Spinal cord (tissue), 10 donors: Measurements from ENCODE around the gene RPL21. TPM values are rescaled to one million over a fixed set of nuclear protein-coding genes. Genes with fewer than 3 reads are reported as not detected.
"Not testable (repeated sequence)": the region's sequence is repeated elsewhere in the genome, so short reads cannot be mapped to it uniquely, and the experiment has no call there.

Source experiments
- DNase-seq, 6 donors: peaks; one replicate each; pipeline versions ENCODE4 v3.0.0 to v3.0.0-alpha.2; 2013 to 2015; ENCODE audit warnings: low spot score in 6 of 6, low read depth in 4 of 6
- H3K27ac ChIP-seq: one replicate; pipeline ENCODE4 v1.5.1; 2013; ENCODE audit warnings: low read depth, low read length, control low read depth
- H3K27me3 ChIP-seq: one replicate; pipeline ENCODE4 v1.6.1; 2013; ENCODE audit warnings: low read length; ENCODE audit not compliant: control insufficient read depth, insufficient read depth
- H3K36me3 ChIP-seq: one replicate; pipeline ENCODE4 v1.6.1; 2013; ENCODE audit warnings: low read length; ENCODE audit not compliant: control insufficient read depth, insufficient read depth
- H3K4me1 ChIP-seq: one replicate; pipeline ENCODE4 v1.6.1; 2013; ENCODE audit warnings: low read length; ENCODE audit not compliant: control insufficient read depth, insufficient read depth
- H3K4me3 ChIP-seq: one replicate; pipeline ENCODE4 v1.5.1; 2013; ENCODE audit warnings: low read depth, low read length, control low read depth
- H3K9me3 ChIP-seq: one replicate; pipeline ENCODE4 v1.6.1; 2013; ENCODE audit warnings: low read length; ENCODE audit not compliant: control insufficient read depth, insufficient read depth
- WGBS: methylation state at CpG from one replicate; pipeline ENCODE4 v1.1.5; 2013; ENCODE audit warnings: missing lambda C conversion rate; ENCODE audit not compliant: insufficient coverage; 5-methylcytosine and 5-hydroxymethylcytosine counted together
- polyA plus RNA-seq, 2 donors: library from polyadenylated mRNA; unstranded; fragments of 120-200 nt; gene quantifications; one replicate each; pipeline ENCODE4 v1.2.1, GENCODE V29; 2013; ENCODE audit not compliant: insufficient read length in 2 of 2
- total RNA-seq, 2 donors: library from RNA; depleted of rRNA in 1 of 2; stranded (reverse); fragments of 120-200 nt in 1 of 2; fragments of >200 nt in 1 of 2; gene quantifications; one replicate each; pipeline versions ENCODE4 v1.2.3 to v1.2.4, GENCODE V29; 2013 to 2014
- donor health status: healthy.

Gene RPL21
- total and polyA plus RNA-seq, 4 donors = 431 to 1,968 (median 714) TPM

DNA sequence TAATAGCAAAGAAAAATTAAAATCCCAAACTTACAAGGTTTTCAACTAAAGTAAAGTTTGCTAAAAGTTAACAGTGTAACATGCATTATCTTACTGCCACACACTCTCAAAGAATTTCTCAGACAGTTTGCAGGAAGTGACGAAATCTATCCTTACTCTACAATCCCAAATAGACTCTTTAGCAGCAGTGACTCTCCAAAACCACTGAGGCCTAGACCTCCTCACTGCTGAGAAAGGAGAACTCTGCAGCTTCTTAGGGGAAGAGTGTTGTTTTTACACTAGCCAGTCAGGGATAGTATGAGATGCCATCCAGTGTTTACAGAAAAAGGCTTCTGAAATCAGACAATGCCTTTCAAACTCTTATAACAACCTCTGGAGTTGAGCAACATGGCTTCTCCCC is 32.5 kb upstream of the RPL21 start:
- DNase-seq, H3K4me3 ChIP-seq, H3K36me3 ChIP-seq, H3K9me3 ChIP-seq, H3K27ac ChIP-seq, H3K27me3 ChIP-seq, H3K4me1 ChIP-seq: not testable (repeated sequence)
- WGBS = no CpG with 5 or more reads among the region's 1 CpG

DNA sequence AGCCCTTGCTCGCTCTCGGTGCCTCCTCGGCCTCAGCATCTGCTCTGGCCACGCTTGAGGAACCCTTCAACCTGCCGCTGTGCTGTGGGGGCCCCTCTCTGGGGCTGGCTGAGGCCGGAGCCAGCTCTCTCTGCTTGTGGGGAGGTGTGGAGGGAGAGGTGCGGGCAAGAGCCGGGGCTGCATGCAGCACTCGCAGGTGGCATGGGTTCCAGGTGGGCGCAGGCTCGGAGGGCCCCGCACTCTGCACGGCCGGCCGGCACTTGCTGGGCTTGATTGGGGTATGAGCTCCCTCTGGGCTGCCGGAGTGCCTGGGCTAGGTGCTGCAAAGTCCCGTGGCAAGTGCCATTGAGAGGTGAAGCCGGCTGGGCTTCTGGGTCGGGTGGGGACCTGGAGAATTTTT is 31.7 kb upstream of the RPL21 start:
- Histone ChIP-seq H3K4me1 (no peaks in the 10 kb centered on the region), H3K36me3 (peaks cover 5% of the 10 kb centered on the region), H3K4me3 (no peak overlapping the region), H3K27me3 (no peaks in the 10 kb centered on the region), H3K9me3 (no peaks in the 10 kb centered on the region), H3K27ac (no peak overlapping the region)
- no peak for DNase-seq
- WGBS = 89% methylated on average over 18 of the region's 19 CpGs

DNA sequence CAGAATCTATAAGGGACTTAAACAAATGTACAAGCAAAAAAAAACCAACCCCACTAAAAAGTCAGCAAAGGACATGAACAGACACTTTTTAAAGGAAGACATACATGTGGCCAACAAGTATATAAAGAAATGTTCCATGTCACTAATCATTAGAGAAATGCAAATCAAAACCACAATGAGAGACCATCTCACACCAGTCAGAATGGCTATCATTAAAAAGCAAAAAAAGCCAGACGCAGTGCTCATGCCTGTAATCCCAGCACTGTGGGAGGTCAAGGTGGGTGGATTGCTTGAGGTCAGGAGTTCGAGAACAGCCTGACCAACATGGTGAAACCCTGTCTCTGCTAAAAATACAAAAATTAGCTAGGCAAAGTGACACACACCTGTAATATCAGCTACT is 29.3 kb upstream of the RPL21 start:
- H3K4me3 ChIP-seq, H3K27me3 ChIP-seq, H3K4me1 ChIP-seq, H3K27ac ChIP-seq, H3K9me3 ChIP-seq, DNase-seq, H3K36me3 ChIP-seq: not testable (repeated sequence)
- WGBS = 50% methylated on average over 2 of the region's 2 CpGs

DNA sequence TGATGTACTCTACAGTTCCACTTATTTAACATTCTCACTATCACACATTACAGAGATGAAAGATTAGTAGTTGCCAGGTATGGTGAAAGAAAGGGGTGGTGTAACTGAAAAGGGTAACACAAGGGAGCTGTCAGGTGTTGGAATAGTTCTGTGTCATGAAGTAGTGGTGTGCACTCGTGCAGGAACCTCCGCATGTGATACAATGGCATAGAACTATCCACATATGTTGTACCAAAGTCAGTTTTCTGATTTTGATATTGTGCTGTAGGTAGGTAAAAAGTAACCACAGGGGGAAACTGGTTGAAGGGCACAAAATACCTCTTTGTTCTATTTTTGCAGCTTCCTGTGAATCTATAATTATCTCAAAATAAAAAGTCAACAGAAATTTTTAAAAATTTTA is 24.4 kb upstream of the RPL21 start:
- Histone ChIP-seq H3K36me3 (no peaks in the 10 kb centered on the region), H3K27me3 (no peaks in the 10 kb centered on the region), H3K4me1 (no peaks in the 10 kb centered on the region), H3K27ac (no peak overlapping the region), H3K4me3 (no peak overlapping the region), H3K9me3 (peaks cover 2% of the 10 kb centered on the region)
- no CpG with 5 or more reads among the region's 2 CpGs for WGBS
- no peak for DNase-seq

DNA sequence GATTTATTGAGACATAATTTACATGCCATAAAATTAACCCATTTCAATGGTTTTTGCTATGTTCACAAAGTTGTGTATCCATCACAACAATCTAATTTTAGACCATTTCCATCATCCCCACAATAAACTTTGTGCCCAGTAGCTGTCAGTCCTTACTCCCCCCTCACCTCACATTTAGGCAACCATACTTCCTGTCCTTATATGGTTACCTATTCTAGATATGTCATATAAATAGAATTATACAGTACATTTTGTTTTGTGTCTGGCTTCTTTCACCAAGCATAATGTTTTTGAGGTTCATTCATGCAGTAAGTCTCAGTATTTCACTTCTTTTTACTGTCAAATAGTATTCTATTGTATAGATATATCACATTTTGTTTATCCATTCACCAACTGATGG is 23.2 kb upstream of the RPL21 start:
- Histone ChIP-seq H3K4me1 (no peaks in the 10 kb centered on the region), H3K4me3 (no peak overlapping the region), H3K9me3 (peaks cover 2% of the 10 kb centered on the region), H3K27me3 (no peaks in the 10 kb centered on the region), H3K36me3 (no peaks in the 10 kb centered on the region), H3K27ac (no peak overlapping the region)
- DNase-seq = no peak

DNA sequence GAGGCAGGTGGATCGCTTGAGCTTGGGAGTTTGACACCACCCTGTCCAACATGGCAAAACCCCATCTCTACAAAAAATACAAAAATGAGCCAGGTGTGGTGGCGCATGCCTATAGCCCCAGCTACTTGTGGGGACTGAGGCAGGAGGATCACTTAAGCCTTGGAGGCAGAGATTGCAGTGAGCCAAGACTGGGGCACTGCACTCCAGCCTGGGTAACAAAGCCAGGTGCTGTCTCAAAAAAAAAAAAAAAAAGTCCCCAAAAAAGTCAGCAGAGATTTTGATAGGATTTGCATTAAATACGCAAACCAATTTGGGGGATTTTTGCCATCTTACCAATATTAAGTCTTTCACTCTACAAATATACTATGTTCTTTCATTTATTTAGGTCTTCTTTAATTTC is 21.7 kb upstream of the RPL21 start:
- Histone ChIP-seq H3K4me3 (no peak overlapping the region), H3K27ac (no peak overlapping the region), H3K36me3 (no peaks in the 10 kb centered on the region), H3K27me3 (no peaks in the 10 kb centered on the region), H3K9me3 (peaks cover 2% of the 10 kb centered on the region), H3K4me1 (no peaks in the 10 kb centered on the region)
- no peak for DNase-seq
- 75% methylated on average over 1 of the region's 3 CpGs for WGBS

DNA sequence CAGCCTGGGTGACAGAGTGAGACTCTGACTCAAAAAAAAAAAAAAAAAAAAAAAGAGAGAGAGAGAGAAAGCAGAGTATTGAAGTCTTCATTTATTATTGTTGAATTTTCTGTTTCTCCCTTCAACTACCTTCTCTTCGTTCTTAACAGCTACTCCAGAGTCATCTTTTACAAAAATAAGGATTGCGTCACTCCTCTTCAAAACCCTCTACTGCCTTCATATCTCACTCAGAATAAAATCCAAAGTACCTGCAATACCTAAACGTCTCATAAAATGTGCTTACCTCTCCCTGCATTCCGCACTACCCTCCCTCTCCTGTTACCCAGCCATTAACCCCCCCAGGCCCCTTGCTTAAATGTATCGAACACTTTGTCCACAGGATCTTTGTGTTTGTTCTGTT is 17.4 kb upstream of the RPL21 start:
- no peaks in the 10 kb centered on the region for H3K27me3 ChIP-seq
- no peaks in the 10 kb centered on the region for H3K9me3 ChIP-seq
- 90% methylated on average over 3 of the region's 5 CpGs for WGBS
- DNase-seq = no peak
- no peaks in the 10 kb centered on the region for H3K36me3 ChIP-seq
- H3K27ac ChIP-seq = no peak overlapping the region
- no peak overlapping the region for H3K4me3 ChIP-seq
- H3K4me1 ChIP-seq = no peaks in the 10 kb centered on the region

DNA sequence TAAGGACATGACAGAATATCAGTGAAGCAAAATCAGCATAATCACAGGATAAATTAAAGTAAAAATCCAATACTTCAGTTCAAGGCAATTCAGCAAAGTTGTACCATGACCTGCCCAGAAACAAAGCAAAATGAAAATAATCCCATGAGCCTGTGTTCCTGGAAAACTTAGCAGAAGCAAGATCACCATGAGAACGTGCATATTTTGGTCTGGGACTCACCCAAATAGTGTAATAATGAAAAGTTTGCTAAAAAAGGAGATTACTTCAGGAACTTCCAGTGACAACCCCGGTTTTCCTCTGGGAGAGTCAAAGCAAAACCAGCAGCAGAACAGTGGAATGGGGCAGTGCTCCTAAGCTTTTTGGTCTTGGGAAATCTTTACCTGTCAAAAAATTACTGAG is 14.9 kb upstream of the RPL21 start:
- DNase-seq = no peak
- WGBS = 80% methylated on average over 1 of the region's 2 CpGs

DNA sequence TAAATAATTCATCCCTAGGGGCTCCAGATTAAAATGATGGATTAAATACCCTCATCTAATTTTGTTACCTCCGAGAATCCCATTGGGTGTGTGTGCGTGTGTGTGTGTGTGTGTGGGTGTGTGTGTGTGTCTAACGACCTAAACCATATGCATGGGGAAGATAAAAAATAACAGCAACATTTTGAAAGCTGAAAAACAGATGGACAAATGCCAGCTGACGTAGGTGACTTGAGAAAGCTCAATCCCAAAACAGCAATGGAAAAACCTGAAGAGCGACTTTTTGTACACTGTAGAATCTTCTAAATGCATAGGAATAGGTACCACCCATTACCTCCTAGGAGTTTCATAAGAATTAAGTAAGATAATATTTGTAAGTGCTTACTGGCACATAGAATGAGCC is 8.7 kb upstream of the RPL21 start:
- no peak overlapping the region for H3K4me3 ChIP-seq
- no peaks in the 10 kb centered on the region for H3K9me3 ChIP-seq
- DNase-seq = no peak
- H3K36me3 ChIP-seq = no peaks in the 10 kb centered on the region
- WGBS = 73% methylated on average over 3 of the region's 5 CpGs
- no peak overlapping the region for H3K27ac ChIP-seq
- H3K4me1 ChIP-seq = no peaks in the 10 kb centered on the region
- H3K27me3 ChIP-seq = no peaks in the 10 kb centered on the region

More for the DNA sequence above, 14.9 kb upstream of the RPL21 start:
- Histone ChIP-seq H3K27me3 (no peaks in the 10 kb centered on the region), H3K36me3 (no peaks in the 10 kb centered on the region), H3K27ac (no peak overlapping the region), H3K9me3 (no peaks in the 10 kb centered on the region), H3K4me3 (no peak overlapping the region), H3K4me1 (no peaks in the 10 kb centered on the region)

DNA sequence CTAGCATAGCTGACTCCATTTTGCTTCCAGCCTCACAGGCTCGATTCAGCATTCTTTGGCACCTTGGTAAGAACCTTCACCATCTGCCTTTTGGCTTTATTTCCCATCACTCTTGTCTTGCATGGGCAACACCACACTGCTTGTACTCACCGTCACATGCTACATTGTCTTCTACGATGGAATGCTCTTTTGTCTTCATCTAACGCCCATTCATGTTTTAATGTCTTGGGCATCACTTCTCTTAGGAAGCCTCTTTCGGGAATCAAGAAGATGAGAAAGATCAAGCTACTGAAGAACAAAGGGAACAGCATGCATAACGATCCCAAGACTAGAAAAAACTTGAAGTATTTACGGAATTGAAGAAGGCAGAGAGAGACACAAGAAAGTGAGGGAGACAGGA is 5.7 kb upstream of the RPL21 start:
- no peaks in the 10 kb centered on the region for H3K27me3 ChIP-seq
- no peaks in the 10 kb centered on the region for H3K36me3 ChIP-seq
- no peak for DNase-seq
- no peak overlapping the region for H3K4me3 ChIP-seq
- no peak overlapping the region for H3K27ac ChIP-seq
- H3K9me3 ChIP-seq = no peaks in the 10 kb centered on the region
- 83% methylated on average over 7 of the region's 7 CpGs for WGBS
- no peaks in the 10 kb centered on the region for H3K4me1 ChIP-seq

DNA sequence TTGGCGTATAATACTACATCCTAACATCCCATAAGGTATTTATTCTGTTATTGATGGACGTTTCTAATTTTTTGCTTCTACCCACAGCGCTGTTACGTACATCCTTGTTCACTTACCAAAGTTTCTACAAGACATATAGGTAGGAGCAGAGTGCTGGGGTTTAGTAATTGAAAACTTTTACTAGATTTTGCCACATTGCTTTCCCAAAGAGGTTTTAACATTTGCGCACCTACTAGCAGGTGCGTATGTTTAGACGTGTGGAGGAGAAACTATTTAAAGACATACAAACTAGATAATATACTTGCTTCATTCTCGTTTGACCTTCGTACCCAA is 559 bp upstream of the RPL21 start:
- 0% methylated on average over 2 of the region's 9 CpGs for WGBS
- H3K36me3 ChIP-seq = peaks cover 10% of the 10 kb centered on the region
- no peaks in the 10 kb centered on the region for H3K27me3 ChIP-seq
- no peaks in the 10 kb centered on the region for H3K9me3 ChIP-seq
- H3K4me3 ChIP-seq = peak overlapping the region; percentile 89
- no peak for DNase-seq
- peak overlapping the region; percentile 97 for H3K27ac ChIP-seq
- H3K4me1 ChIP-seq = no peaks in the 10 kb centered on the region
